Astrocyte (in vitro differentiated cells and primary cell): Measurements from ENCODE around the gene SPACA4.

Source experiments
- CTCF ChIP-seq: IDR thresholded peaks from 2 replicates; pipeline ENCODE4 v1.5.1; 2011; ENCODE audit warnings: low read depth, mild to moderate bottlenecking, inconsistent platforms, low read length, moderate library complexity; ENCODE audit not compliant: insufficient read depth
- EZH2 ChIP-seq: IDR thresholded peaks from 2 replicates; pipeline ENCODE4 v1.6.1; 2012; ENCODE audit warnings: mild to moderate bottlenecking, low read length, inconsistent platforms; ENCODE audit not compliant: insufficient read depth

- TF ChIP-seq CTCF = no peak
- TF ChIP-seq EZH2 = no peak
Observed at GRCh38 chr19:48596679-48597465, 9.7 kb upstream of the SPACA4 start.
